ENCODE results near the gene PRKD3. TPM values are rescaled to one million over a fixed set of nuclear protein-coding genes. Genes with fewer than 3 reads are reported as not detected.

PRKD3 gene
- 10 to 100 TPM; 12.4 to 15.0 TPM for total RNA-seq

GRCh38 chr2:37324786-37325624, at the start of gene PRKD3:
Gene PRKD3, minus strand, starts transcription at chr2:37324833. Its CDS starts 8,309 bp downstream, at chr2:37316524.

GRCh38 chr2:37344453-37345361, 20.1 kb upstream of the PRKD3 start, which contains the start of gene QPCT:
Gene QPCT, plus strand, starts transcription at chr2:37344630. Its CDS starts 102 bp downstream, at chr2:37344732.

Other genes with a start within 250 kb of the PRKD3 start
- 10 to 100 TPM; 24.0 to 24.3 TPM for gene HEATR5B, start 240.5 kb downstream of the PRKD3 start, total RNA-seq
- 10 to 100 TPM; 10.6 to 11.4 TPM for gene GPATCH11, start 240.3 kb downstream of the PRKD3 start, total RNA-seq
- gene EIF2AK2, start 167.9 kb downstream of the PRKD3 start, total RNA-seq = 10 to 100 TPM; 34.8 to 37.5 TPM
- not detected for gene SULT6B1, start 136.2 kb downstream of the PRKD3 start, total RNA-seq
- 10 to 100 TPM; 32.7 to 34.0 TPM for gene CEBPZOS, start 128.3 kb downstream of the PRKD3 start, total RNA-seq
- gene CEBPZ, start 93.2 kb downstream of the PRKD3 start, total RNA-seq = 10 to 100 TPM; 43.4 to 49.7 TPM
- 10 to 100 TPM; 19.1 to 21.2 TPM for gene NDUFAF7, start 93.2 kb downstream of the PRKD3 start, total RNA-seq
- under 1 TPM in 1 of 2 experiments, not detected in 1; 0.48 TPM for gene QPCT, start 19.8 kb upstream of the PRKD3 start, total RNA-seq

Measured in activated naive CD4-positive, alpha-beta T cell treated with anti-CD3 and anti-CD28 coated beads, Interleukin-2, amount 10 ng/mL, durations not matched to agents 5 hours and 36 hours (primary cell).